Stimulated activated CD4-positive, alpha-beta T cell treated with anti-CD3 and anti-CD28 coated beads, TNF-alpha, amount 100 ng/mL, for 24 hours (primary cell): ENCODE results near the gene MED13L.

Experiments
- DNase-seq, 3 experiments: peaks; one replicate each; pipeline ENCODE4 v3.0.0-alpha.2; 2020; ENCODE audit warnings: low read depth in 3 of 3

Gene MED13L

DNA sequence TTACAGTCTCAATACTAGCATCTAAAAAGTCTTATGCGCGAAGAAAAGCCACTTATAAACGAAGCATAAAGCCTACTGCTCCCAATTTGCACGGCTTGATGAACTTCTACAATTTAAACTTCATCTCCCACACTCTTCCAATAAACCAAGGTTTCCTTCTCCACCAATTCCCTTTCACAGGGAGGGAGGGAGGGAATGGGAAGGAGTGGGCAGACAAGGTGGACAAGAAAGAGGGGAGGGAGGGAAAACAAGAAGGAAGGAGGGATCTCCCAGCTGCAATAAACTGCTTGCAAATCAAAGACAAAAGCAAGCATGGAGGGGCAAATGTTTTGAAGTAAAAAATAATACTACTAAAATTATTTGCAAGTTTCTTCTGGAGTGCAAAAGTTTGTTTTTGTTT is 64.5 kb downstream of the MED13L start:
- no peak for DNase-seq

DNA sequence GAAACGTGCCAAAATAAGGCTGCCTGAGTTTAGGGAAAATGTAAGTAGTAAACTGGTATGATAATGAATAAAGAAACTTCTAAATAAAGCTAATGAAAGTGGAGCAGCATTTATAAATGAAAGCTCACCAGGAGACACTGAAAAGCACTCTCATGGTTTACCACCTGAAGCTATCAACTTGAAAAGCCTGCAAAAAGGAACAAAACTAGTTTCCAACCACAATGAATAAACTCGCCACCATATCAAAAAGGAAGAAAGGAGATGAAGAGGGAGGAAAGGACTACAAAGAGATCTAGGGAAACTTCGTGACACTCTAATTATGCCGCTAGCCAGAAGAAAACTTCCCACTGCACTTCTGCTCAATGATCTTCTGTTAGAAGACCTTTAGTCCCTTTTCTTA is 66.7 kb downstream of the MED13L start:
- no peak for DNase-seq

DNA sequence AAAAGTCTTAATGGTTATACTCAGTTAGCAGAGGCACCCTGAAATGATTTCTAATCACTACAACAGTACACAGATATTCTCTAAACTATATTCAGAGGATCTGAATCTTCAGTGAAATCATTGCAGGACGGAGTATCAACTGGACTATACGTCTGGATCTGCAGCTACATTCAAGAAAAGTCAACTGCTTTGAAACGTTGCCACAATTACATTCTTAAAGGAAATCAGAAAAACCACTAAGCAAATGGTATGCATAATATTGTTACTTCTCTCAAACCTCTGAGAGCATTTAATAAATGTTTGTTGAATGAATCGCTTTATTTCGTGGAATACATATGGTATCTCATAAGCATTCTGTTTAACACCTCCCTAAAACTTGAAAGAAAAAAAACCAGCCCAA is 67.4 kb downstream of the MED13L start:
- DNase-seq, result no peak

DNA sequence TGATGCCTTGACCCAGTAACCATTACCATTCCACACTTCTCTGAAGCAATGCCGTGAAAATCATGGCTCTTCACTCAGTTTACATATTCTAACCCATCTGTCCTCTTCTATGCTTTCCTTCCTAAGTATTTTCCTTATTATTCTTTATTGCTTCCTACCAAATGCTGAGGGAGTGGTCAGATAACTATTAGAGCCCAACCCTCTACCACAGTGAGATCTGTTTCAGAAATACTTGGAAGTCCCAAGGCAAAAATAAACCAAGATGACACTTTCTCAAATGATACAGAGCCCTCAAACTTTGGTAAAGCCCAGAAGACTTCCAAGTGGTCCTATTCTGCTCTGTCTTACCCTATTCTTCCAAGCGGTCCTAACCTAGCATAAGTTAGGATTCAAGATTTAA is 68.0 kb downstream of the MED13L start:
- no peak for DNase-seq

DNA sequence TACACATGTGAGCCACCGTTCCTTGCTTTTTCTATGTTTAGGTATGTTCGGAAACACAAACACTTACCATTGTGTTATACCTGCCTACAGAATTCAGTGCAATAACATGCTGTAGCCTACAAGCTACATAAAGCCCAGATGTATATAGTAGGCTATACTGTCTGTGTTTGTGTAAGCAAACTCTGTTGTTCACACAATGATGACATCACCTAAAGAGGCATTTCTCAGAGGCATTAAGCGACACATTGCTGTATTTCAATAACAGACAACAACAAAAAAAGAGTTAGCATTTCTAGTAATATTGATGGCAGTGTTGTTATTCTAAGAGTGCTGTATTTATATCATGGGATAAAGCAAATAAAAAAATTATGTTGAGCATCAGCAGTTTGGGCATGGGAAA is 70.2 kb downstream of the MED13L start:
- DNase-seq, result no peak

DNA sequence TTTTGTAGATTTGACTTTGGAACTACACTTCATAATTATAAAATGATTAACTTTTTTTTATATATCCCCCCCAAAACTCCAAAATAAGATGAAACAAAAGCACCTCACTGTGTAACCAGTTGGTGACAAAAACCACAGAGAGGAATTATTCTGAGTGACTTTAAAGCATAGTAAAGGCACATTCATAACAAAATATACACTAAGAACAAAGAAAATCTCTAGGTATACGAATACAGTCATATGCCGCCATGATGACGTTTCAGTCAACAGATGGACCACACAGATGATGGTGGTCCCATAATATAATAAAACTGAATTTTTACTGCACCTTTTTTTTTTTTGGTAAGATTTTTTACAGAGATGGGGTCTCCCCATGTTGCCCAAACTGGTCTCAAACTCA is 70.7 kb downstream of the MED13L start:
- DNase-seq, result no peak

DNA sequence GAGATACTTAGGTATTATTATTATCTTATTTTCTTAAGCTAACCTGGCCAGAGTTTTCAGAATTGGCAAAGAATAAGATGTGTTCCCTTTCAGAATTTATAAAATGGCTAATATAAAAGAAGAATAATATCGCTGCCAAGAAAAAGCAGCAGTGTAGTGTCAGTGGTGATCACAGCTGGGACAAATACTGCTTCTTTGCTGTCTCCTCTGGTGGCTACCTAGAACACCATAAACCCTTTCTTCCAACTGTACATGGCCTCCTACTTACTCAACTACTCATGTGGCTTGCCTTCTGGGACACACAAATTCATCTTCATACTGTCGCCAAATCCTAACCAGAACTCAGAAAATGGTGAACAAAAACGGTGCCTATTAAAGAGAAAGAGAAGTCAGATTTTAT is 72.7 kb downstream of the MED13L start:
- no peak for DNase-seq

DNA sequence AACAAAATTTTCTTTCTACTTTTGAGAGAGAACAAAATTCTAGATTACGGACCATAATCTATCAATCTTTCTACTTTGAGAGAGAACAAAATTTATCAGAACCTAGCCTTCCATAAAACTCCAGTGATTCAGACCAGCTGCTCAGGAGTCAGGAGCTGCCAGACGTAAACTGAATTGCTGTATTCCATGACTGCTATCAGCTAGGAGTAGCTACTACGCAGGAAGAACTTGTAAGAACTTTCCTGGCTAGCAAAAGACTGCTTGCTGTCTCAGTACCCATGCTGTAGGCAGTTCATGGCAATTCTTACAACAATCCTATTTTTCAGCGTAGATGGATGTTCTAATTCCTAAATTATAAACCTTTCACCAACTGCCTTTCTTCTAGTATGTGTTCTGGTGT is 73.3 kb downstream of the MED13L start:
- DNase-seq, result no peak

DNA sequence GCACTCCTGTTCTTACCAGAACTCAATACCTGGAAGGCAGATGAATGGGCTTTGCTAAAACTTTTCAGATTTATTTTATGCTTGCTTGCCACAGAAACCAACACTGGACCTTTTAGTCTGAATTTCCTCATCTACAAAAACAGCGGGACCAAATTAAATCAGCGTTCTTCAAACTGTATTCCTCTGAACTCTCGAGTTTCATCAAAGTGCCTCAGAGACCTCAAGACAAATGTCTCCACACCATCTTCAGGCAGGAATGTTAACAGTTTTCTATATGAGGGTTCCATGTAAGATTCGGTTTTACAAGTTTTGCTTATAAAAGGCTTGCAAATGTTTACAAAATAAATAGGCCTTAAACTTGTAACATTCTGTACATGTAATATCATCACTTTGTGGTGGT is 74.6 kb downstream of the MED13L start:
- DNase-seq, result no peak

DNA sequence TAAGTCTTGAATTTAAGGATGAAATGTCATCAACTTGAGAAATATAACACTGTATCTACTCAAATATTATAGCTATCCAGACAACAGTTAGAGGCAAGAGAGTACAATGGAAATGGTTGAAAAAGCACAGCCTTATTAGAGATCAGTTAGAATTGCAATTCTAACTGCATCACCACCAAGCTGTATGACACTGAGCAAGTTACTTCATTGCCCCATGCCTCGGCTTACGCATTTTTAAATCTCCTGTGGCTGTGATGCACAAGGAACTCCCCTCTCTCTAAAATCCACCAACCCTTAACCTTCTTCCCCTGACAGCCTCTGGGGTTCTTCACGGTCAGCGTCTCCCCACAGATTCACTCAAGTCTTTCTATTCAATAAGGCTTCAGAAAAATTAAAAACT is 75.1 kb downstream of the MED13L start:
- DNase-seq, result no peak

DNA sequence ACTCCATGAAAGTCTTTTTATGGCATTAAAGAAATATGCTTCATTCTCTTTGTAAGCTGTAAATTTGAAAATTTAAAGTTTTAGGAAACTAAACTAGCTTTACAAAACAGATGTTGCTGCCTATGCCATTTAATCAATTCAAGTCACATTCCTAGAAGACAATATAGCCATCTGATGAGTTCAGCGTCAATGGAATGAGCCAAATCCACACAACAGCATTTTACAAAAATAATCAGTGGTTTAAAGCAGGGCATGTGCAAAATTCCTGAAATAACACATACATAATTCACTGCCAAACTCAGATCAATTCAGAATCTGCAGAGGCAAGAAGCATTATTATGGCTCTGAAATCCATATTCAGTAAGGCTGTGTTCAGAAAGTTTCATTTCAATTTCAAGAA is 75.6 kb downstream of the MED13L start:
- no peak for DNase-seq

DNA sequence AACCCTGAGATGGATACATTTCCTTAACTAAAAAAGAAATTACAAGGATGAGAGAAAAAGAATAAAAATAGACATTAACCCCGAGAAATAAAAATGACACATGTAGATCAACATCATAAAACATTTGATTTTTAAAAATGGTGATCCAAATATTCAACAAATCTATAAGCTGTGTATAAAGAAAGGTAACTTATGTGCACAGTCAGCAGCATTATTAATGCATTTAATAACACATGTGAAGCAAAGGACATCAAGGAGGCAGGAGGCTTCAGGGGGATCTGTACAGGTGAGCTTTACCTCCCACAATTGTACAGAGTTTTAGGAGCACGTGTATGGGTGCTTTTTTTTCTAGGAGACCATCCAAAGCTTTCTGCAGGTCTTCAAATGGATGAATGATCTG is 76.1 kb downstream of the MED13L start:
- DNase-seq, result no peak

DNA sequence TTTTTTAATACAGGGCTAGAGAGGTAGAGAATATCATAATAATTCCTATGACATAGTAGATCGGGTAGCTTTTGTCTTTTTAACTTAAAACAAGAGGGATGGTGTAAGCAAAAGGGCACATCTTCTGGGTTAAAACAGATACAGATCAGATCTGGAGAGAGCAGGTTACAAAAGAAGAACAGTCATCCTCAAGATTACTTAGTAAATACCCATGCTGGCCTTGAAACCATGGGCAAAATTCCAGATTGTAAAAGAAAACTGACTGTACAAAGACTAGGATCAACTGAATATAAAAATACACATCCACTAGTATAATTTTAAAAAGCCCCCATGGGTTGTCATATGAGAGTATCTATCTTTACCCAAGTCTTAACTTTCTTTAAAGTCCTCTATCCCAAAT is 76.7 kb downstream of the MED13L start:
- DNase-seq, result no peak

DNA sequence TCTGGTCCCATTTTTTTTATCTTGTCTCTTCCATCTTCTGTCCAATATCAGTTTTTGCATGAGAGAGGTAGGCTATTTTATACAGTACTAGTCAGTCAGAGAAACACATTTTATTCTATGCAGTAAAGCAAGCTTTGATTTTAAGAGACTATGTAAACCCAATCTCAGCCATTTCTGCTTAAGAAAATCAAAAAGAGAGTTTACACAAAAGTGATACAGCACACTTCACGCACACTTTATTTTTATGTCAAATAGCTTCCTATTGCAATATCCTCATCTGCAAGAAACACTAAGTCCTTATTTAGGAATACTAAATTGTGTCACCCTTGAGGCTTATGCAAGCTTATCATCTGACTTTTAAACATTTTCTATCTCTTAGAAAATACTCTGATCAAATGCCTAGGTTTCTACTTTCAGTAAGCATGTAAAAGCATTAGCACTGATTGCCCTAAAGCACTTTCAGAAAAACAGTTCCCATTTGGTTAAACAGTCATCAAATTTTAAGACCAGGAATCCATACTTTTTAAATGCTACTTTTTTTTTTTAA is 78.3 kb downstream of the MED13L start:
- no peak for DNase-seq

DNA sequence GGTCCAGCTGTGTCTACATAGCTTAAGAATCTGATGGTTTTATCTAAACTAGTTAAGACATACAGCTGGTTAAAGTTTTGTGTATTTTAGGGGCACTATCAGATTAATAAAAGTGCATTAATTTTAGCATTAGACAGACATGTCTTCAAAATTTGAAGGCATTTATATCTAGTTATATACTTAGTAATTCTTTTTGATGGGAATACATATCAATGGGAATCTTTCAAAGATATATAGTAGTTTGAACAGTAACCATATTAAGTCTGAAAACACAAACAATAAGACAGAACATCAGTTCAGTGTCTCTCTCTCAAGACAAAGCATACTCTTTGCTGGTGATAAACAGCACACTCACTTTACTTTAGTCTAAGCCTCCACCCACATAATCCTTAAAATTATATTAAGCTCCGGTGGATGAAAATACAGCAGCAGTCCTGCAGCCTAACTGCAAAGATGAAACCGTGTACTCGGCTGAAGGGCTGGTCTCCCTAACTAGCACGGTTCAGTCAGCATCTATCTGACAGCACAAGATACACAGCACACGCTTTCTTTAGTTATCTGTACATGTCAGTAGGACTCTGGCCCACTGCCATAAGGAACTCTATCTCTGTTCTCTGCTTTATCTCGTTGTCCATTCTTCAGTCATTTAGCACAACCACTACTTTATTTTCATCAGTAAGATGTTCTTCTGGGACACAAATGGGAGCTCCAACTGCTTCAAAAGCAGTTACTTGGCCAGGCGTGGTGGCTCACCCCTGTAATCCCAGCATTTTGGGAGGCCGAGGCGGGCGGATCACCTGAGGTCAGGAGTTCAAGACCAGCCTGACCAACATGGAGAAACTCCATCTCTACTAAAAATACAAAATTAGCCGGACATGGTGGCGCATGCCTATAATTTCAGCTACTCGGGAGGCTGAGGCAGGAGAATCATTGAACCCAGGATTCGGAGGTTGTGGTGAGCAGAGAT is 80.5 kb downstream of the MED13L start:
- no peak for DNase-seq

DNA sequence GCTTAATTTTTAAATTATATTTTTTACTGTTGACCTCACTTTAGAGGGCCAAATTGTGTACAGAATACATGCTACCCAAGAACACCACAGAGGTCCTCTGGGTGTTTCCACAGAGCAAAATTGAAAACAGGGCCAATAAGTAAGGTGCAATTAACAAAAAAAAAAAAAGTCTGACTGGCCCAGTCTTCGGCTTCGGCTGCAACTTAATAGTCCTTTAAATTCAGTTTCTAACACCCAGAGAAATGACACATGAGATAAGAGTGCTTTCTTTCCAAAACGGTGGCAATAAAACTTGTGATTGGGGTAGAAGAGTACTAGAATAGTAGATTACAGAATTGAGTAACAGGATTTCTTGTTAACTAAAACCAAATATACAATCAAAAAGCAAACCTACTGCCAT is 81.3 kb downstream of the MED13L start:
- DNase-seq, result no peak

DNA sequence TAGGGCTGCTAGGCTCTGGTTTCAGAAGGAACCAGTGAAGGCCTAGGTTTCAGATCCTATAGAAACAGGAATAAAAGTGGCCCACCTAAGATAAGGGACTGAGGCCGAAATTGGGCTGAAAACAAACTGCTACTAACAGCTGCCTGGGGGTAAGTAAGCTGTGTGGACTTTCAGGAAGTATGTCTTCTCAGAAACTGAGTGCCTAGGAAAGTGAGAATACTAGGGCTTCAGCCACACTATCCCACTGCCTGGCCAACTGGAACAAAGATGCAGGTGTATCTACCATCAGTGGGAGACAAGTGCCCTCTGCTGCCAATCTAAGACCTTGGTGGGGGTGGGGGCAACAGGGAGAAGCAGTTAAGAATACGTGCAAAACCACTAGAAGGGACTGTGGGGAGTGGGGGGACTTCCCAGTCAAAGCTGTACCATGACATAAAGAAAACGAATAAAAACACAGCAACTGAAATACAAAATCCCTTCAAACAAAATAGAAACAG is 82.5 kb downstream of the MED13L start:
- DNase-seq, result peak; percentile 4 to 54 (median 34)

DNA sequence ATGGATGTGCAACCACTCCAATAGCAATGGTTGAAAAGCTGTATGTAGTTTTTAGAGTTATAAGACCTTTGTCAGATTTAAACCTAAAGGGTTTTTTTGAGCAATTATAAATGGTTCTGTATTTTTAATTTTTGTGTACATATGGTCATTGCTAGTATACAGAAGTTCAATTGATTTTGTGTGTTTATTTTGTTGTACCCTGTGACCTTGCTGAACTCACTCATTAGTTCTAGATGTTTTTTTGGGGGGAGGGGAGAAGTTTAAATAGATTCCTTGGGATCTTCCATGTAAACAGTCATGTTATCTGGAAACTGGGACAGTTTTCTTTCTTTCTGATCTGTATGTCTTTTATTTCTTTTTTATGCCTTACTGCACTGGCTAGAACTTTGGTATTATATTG is 87.8 kb downstream of the MED13L start:
- DNase-seq, result no peak

DNA sequence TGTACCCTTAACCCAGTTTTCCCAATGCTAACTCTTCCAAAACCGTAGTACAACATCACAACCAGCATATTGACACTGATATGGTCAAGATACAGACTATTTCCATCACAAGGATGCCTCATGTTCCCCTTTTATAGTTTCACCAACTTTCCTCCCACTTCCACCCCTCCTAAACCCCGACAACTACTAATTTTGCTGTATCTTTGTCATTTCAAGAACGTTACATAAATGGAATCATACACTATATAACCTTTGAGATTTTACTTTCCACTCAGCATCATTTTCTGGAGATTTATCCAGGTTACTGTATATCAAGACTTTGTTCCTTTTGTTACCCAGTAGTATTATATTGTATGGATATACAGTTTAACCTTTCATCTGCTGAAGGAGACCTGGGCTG is 88.9 kb downstream of the MED13L start:
- no peak for DNase-seq

DNA sequence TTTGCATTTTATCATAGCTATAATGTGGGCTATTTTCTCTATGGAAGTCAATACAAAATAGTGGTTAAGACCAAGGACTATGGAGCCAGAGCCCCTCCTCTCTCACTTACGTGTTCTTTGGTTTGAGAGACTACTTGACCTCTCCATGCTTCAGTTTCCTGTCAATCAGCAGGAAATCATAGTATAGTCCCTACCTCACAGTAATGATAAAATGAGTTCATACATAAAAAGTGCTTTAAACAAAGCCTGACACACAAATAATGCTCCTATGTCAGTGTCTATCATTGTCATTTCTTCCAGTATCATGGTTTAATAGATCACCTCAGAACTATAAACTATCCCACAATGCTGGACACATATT is 90.4 kb downstream of the MED13L start:
- no peak for DNase-seq

DNA sequence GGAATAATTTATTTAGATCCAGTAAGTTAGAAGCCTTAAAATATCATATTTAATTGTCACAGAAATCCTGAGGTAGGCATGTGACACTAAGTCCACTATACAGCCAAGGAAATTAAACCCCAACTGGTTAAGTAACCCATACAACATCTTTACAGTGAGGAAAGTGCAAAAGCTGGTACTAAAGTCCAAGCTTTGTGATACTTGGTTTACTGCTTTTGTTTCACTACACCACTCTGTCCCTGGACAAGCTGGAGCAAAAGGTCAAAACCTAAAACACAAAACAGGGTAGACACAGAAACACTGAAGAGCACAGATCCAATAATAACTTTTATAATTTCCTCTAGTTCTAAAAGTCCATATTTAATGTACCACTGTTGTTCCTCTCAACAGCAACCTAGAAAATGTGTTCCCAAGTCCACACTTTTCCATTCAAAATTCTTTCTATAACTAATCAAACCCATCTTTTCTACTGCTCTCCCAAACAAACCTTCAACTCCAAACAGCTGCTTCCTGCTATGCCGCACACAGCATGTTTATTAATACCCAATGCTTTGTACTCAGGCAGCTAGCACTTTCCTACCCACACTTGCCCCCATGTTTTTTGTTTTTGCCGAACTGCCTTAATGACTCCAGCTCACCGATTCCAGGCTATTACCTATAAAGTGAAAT is 90.9 kb downstream of the MED13L start:
- DNase-seq, result no peak

DNA sequence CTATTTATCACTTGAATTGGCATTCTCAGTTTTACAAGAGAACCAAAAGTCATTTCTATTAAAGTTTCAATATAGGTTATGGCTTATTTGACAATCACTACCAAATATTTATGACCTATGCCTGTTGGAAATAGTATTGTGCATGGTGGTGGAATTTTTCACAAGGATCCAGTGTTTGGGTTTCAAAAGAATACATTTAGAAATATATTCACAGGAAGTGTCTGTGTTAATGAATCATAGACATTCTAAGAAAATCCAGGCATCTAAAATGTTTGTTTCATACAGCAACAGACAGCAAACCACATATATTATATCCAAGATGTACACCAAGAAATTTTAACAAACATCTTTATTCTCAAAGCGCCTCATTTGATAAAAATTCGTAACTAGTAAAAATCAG is 92.7 kb downstream of the MED13L start:
- DNase-seq, result no peak

DNA sequence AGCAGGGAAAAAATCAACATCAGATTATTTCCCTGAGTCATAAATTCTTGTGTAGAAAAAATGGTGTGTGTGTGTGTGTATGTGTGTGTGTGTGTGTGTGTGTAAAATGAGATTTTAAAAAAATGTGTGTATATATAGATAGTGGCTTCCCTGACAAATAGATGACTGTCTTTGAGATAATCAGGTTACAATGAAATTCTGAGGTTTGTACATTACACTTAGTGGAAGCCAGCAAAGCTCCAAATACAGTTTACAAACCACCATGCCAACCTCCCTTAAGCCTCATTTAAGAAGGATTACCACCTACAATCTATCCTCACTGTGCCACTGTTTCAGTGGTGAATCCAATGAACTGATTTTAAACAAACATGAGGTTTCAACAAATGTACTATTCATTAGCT is 93.8 kb downstream of the MED13L start:
- DNase-seq, result no peak
